AG09309 (cell line): ENCODE measurements around the gene TRMT5.

Experiments used
- DNase-seq: peaks from one replicate; pipeline ENCODE4 v3.0.0-alpha.2; 2010; ENCODE audit warnings: low read depth
- H3K4me3 ChIP-seq: 2 replicates; pipeline ENCODE4 v1.5.1; 2011; ENCODE audit warnings: mild to moderate bottlenecking, low read depth, low read length, moderate library complexity; ENCODE audit not compliant: control insufficient read depth
- CTCF ChIP-seq: IDR thresholded peaks from 2 replicates; pipeline ENCODE4 v1.5.1; 2011; ENCODE audit warnings: mild to moderate bottlenecking, low read depth, low read length, inconsistent platforms; ENCODE audit not compliant: insufficient read depth, control insufficient read depth; ENCODE audit errors: missing control alignments

Gene TRMT5

GRCh38 chr14:60977847-60978246 lies 3.0 kb downstream of the TRMT5 start:
- no peak for DNase-seq
- TF ChIP-seq CTCF = no peak
- H3K4me3 ChIP-seq = no peak overlapping the region

GRCh38 chr14:60975551-60975950 lies 5.3 kb downstream of the TRMT5 start:
- H3K4me3 ChIP-seq = no peak overlapping the region
- DNase-seq = no peak
- TF ChIP-seq CTCF = no peak

GRCh38 chr14:60974090-60974651 lies 6.7 kb downstream of the TRMT5 start:
- TF ChIP-seq CTCF = no peak
- DNase-seq = no peak

GRCh38 chr14:60973070-60973469 lies 7.8 kb downstream of the TRMT5 start:
- no peak for DNase-seq
- no peak for TF ChIP-seq CTCF
- no peak overlapping the region for H3K4me3 ChIP-seq

More at GRCh38 chr14:60974090-60974651, 6.7 kb downstream of the TRMT5 start:
- H3K4me3 ChIP-seq = no peak overlapping the region

GRCh38 chr14:60972295-60972694 lies 8.6 kb downstream of the TRMT5 start:
- H3K4me3 ChIP-seq = no peak overlapping the region
- no peak for TF ChIP-seq CTCF

GRCh38 chr14:60971271-60971670 lies 9.6 kb downstream of the TRMT5 start:
- no peak for TF ChIP-seq CTCF

More at GRCh38 chr14:60972295-60972694, 8.6 kb downstream of the TRMT5 start:
- no peak for DNase-seq

GRCh38 chr14:60970146-60970545 lies 10.7 kb downstream of the TRMT5 start:
- no peak for DNase-seq
- TF ChIP-seq CTCF = no peak

More at GRCh38 chr14:60971271-60971670, 9.6 kb downstream of the TRMT5 start:
- no peak overlapping the region for H3K4me3 ChIP-seq
- no peak for DNase-seq

More at GRCh38 chr14:60970146-60970545, 10.7 kb downstream of the TRMT5 start:
- H3K4me3 ChIP-seq = no peak overlapping the region
